H9 (cell line): Measurements from ENCODE around the gene KRTAP19-5. TPM values are rescaled to one million over a fixed set of nuclear protein-coding genes. Genes with fewer than 3 reads are reported as not detected.

Experiments used
- DNase-seq: peaks from one replicate; pipeline ENCODE4 v3.0.0-alpha.2; 2017
- H2AFZ ChIP-seq: one replicate; pipeline ENCODE4 v1.6.1; 2013; ENCODE audit warnings: mild to moderate bottlenecking, low read length, control low read depth, moderate library complexity
- H2AK5ac ChIP-seq: 2 replicates; pipeline ENCODE4 v1.6.1; 2013; ENCODE audit warnings: low read length, control low read depth, mixed read lengths; ENCODE audit not compliant: insufficient read length
- H2BK120ac ChIP-seq: one replicate; pipeline ENCODE4 v1.6.1; 2013; ENCODE audit warnings: low read depth, mild to moderate bottlenecking, low read length, control low read depth, inconsistent platforms; ENCODE audit not compliant: poor library complexity, severe bottlenecking
- H2BK12ac ChIP-seq: 2 replicates; pipeline ENCODE4 v1.6.1; 2013; ENCODE audit warnings: low read length, control low read depth, mixed read lengths, low read depth; ENCODE audit not compliant: insufficient read length
- H2BK15ac ChIP-seq: 2 replicates; pipeline ENCODE4 v1.6.1; 2013; ENCODE audit warnings: low read depth, low read length, control low read depth
- H2BK20ac ChIP-seq: one replicate; pipeline ENCODE4 v1.6.1; 2013; ENCODE audit warnings: low read depth, mild to moderate bottlenecking, low read length, control low read depth, inconsistent platforms; ENCODE audit not compliant: poor library complexity, severe bottlenecking
- H2BK5ac ChIP-seq: 2 replicates; pipeline ENCODE4 v1.6.1; 2013; ENCODE audit warnings: low read length, control low read depth, mixed read lengths; ENCODE audit not compliant: insufficient read length
- H3K14ac ChIP-seq: 2 replicates; pipeline ENCODE4 v1.6.1; 2013; ENCODE audit warnings: low read length, control low read depth; ENCODE audit not compliant: insufficient read depth
- H3K18ac ChIP-seq: 2 replicates; pipeline ENCODE4 v1.6.1; 2013; ENCODE audit warnings: low read depth, mild to moderate bottlenecking, mixed read lengths, low read length, control low read depth; ENCODE audit not compliant: insufficient read length
- H3K23ac ChIP-seq: 2 replicates; pipeline ENCODE4 v1.6.1; 2013; ENCODE audit warnings: low read length, control low read depth, mixed read lengths, low read depth; ENCODE audit not compliant: insufficient read length
- H3K23me2 ChIP-seq: 2 replicates; pipeline ENCODE4 v1.6.1; 2013; ENCODE audit warnings: low read depth, mild to moderate bottlenecking, mixed read lengths, low read length, control low read depth; ENCODE audit not compliant: insufficient read length, poor library complexity, severe bottlenecking
- H3K27ac ChIP-seq: 2 replicates; pipeline ENCODE4 v1.5.1; 2013; ENCODE audit warnings: low read length, control low read depth, mixed read lengths, low read depth; ENCODE audit not compliant: insufficient read length
- H3K27me3 ChIP-seq: 2 replicates; pipeline ENCODE4 v1.6.1; 2013; ENCODE audit warnings: low read length, control low read depth, inconsistent platforms; ENCODE audit not compliant: insufficient read depth
- H3K4ac ChIP-seq: 2 replicates; pipeline ENCODE4 v1.6.1; 2013; ENCODE audit warnings: low read depth, mild to moderate bottlenecking, control low read depth, inconsistent platforms, low read length, moderate library complexity
- H3K4me1 ChIP-seq: 2 replicates; pipeline ENCODE4 v1.6.1; 2013; ENCODE audit warnings: low read length, control low read depth, inconsistent platforms; ENCODE audit not compliant: insufficient read depth
- H3K4me2 ChIP-seq: 2 replicates; pipeline ENCODE4 v1.6.1; 2013; ENCODE audit warnings: low read length, control low read depth, mixed read lengths; ENCODE audit not compliant: insufficient read length, insufficient read depth
- H3K56ac ChIP-seq: 2 replicates; pipeline ENCODE4 v1.6.1; 2013; ENCODE audit warnings: low read depth, mild to moderate bottlenecking, mixed read lengths, low read length, control low read depth; ENCODE audit not compliant: insufficient read length
- H3K79me1 ChIP-seq: 2 replicates; pipeline ENCODE4 v1.6.1; 2013; ENCODE audit warnings: low read depth, mild to moderate bottlenecking, moderate library complexity, low read length, control low read depth, inconsistent platforms; ENCODE audit not compliant: insufficient read depth, poor library complexity, severe bottlenecking
- H3K79me2 ChIP-seq: 2 replicates; pipeline ENCODE4 v1.6.1; 2013; ENCODE audit warnings: low read length, control low read depth, inconsistent platforms; ENCODE audit not compliant: insufficient read depth
- H3K9ac ChIP-seq: 2 replicates; pipeline ENCODE4 v1.6.1; 2013; ENCODE audit warnings: low read length, control low read depth, mixed read lengths; ENCODE audit not compliant: insufficient read length; ENCODE audit errors: extremely low read depth
- H3K9me3 ChIP-seq: one replicate; pipeline ENCODE4 v1.6.1; 2013; ENCODE audit warnings: low read depth, low read length, inconsistent platforms; ENCODE audit not compliant: control insufficient read depth
- H3T11ph ChIP-seq: one replicate; pipeline ENCODE4 v1.6.1; 2013; ENCODE audit warnings: mild to moderate bottlenecking, low read length, control low read depth, inconsistent platforms
- H4K20me1 ChIP-seq: one replicate; pipeline ENCODE4 v1.6.1; 2013; ENCODE audit not compliant: control insufficient read depth, insufficient read length, insufficient read depth
- H4K5ac ChIP-seq: 2 replicates; pipeline ENCODE4 v1.6.1; 2013; ENCODE audit warnings: low read depth, mild to moderate bottlenecking, mixed read lengths, low read length, control low read depth; ENCODE audit not compliant: insufficient read length
- H4K8ac ChIP-seq: replicated peaks from 2 replicates; pipeline ENCODE4 v1.6.1; 2013; ENCODE audit warnings: low read length, control low read depth, mixed read lengths, low read depth; ENCODE audit not compliant: insufficient read length
- H4K91ac ChIP-seq: 2 replicates; pipeline ENCODE4 v1.6.1; 2013; ENCODE audit warnings: low read depth, mild to moderate bottlenecking, moderate library complexity, mixed read lengths, low read length, control low read depth; ENCODE audit not compliant: insufficient read length
- H3K27ac Mint-ChIP-seq, 3 experiments: 2 replicates in 2 of 3; 3 replicates in 1 of 3; pipeline ENCODE4 v1.8.0; 2020 to 2021; ENCODE audit warnings: mixed read lengths in 3 of 3, mild to moderate bottlenecking in 1 of 3, moderate library complexity in 1 of 3
- H3K27me3 Mint-ChIP-seq: 2 replicates; pipeline ENCODE4 v1.8.0; 2021; ENCODE audit warnings: low read depth, mild to moderate bottlenecking, moderate library complexity, mixed read lengths
- H3K36me3 Mint-ChIP-seq, 3 experiments: 2 replicates in 2 of 3; 3 replicates in 1 of 3; pipeline ENCODE4 v1.8.0; 2020 to 2021; ENCODE audit warnings: low read depth in 3 of 3, mixed read lengths in 3 of 3; ENCODE audit not compliant: insufficient read depth in 1 of 3
- H3K4me1 Mint-ChIP-seq, 2 experiments: 2 replicates each; pipeline ENCODE4 v1.8.0; 2020; ENCODE audit warnings: mixed read lengths in 2 of 2
- H3K4me3 Mint-ChIP-seq, 2 experiments: 2 replicates in 1 of 2; 3 replicates in 1 of 2; pipeline ENCODE4 v1.8.0; 2020 to 2021; ENCODE audit warnings: mild to moderate bottlenecking in 2 of 2, mixed read lengths in 2 of 2, moderate library complexity in 1 of 2
- H3K9me3 Mint-ChIP-seq, 2 experiments: 2 replicates in 1 of 2; 3 replicates in 1 of 2; pipeline ENCODE4 v1.8.0; 2020; ENCODE audit warnings: mild to moderate bottlenecking in 2 of 2, mixed read lengths in 2 of 2, moderate library complexity in 1 of 2
- CTCF ChIP-seq: fragments of 200-600 bp; sonication (generic); conservative IDR thresholded peaks from 3 replicates; pipeline ENCODE4 v1.8.0; 2021; ENCODE audit warnings: antibody characterized with exemption, mild to moderate bottlenecking
- WGBS: extraction: QIAGEN DNeasy Blood & Tissue Kit; methylation state at CpG from one replicate; pipeline ENCODE4 v1.1.7; 2013; ENCODE audit warnings: missing lambda C conversion rate, low lambda C conversion rate, mixed read lengths; ENCODE audit not compliant: insufficient read length; ENCODE audit errors: extremely low coverage; 5-methylcytosine and 5-hydroxymethylcytosine counted together
- total RNA-seq: library from RNA; stranded (reverse); gene quantifications from 2 replicates; pipeline ENCODE4 v1.2.1, GENCODE V29; 2021

Gene KRTAP19-5
- total RNA-seq, 1 experiment from 2014 or later, result not detected

DNA sequence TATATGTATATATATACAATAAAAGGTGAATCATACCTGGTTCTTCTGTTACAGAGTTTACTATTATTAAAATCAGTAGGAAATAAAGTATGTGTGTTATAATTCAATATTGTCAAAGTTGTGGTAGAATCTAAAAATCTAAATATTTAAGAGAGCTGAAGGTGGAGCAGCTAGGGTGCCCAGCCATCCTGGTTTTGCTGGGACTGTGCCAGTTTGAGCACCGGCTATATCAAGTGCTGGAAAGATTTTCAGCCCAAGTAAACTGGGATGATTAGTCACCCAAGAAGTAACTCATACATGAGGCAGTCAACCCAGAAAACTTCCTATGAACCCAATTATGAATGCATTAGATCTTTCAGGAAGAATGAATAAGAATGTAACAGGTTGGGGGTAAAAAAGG, 16.9 kb upstream of the KRTAP19-5 start:
- H2BK120ac ChIP-seq, result no peak overlapping the region
- H3K18ac ChIP-seq, result no peak overlapping the region
- no peak overlapping the region for H2BK20ac ChIP-seq
- H3K23ac ChIP-seq, result no peak overlapping the region
- H2AFZ ChIP-seq, result no peak overlapping the region
- no peak overlapping the region for H2BK15ac ChIP-seq
- H3T11ph ChIP-seq, result no peak overlapping the region
- WGBS, result no CpG with 5 or more reads among the region's 1 CpG
- Mint-ChIP-seq H3K9me3 (peaks cover 4 to 20% of the 10 kb centered on the region in 2 experiments; a peak in 4 of 5 replicates), H3K4me1 (peaks cover 0 to 6% of the 10 kb centered on the region in 2 experiments; a peak in 2 of 4 replicates), H3K27me3 (no peaks in the 10 kb centered on the region; the same call in 1 of the 2 replicates), H3K27ac (no peak overlapping the region), H3K4me3 (no peak overlapping the region), H3K36me3 (peaks cover 0 to 19% (median 6%) of the 10 kb centered on the region in 3 experiments; a peak in 4 of 7 replicates)
- no peak overlapping the region for H4K5ac ChIP-seq
- no peak for TF ChIP-seq CTCF
- H3K56ac ChIP-seq, result no peak overlapping the region
- no peak overlapping the region for H4K91ac ChIP-seq
- no peak overlapping the region for H3K4me2 ChIP-seq
- no peak overlapping the region for H2AK5ac ChIP-seq
- H2BK5ac ChIP-seq, result no peak overlapping the region
- no peak overlapping the region for H3K4ac ChIP-seq
- H2BK12ac ChIP-seq, result no peak overlapping the region
- H3K9ac ChIP-seq, result no peak overlapping the region
- no peaks in the 10 kb centered on the region for H3K9me3 ChIP-seq
- H4K8ac ChIP-seq, result no peak overlapping the region
- H3K27ac ChIP-seq, result no peak overlapping the region
- H3K23me2 ChIP-seq, result no peaks in the 10 kb centered on the region
- no peak overlapping the region for H3K14ac ChIP-seq
- no peaks in the 10 kb centered on the region for H3K4me1 ChIP-seq
- H3K27me3 ChIP-seq, result no peaks in the 10 kb centered on the region
- no peak for DNase-seq
- no peaks in the 10 kb centered on the region for H3K79me1 ChIP-seq
- H3K79me2 ChIP-seq, result no peaks in the 10 kb centered on the region
- H4K20me1 ChIP-seq, result no peaks in the 10 kb centered on the region
